WTC11 (cell line): ENCODE data around the gene CAPRIN1. TPM values are rescaled to one million over a fixed set of nuclear protein-coding genes. Genes with fewer than 3 reads are reported as not detected.

Experiments
- ATAC-seq: fragments of 200-7000 bp; cut with Tn5 transposase; 2 replicates; pipeline ENCODE4 v1.10.0; 2021; ENCODE audit warnings: mild to moderate bottlenecking, moderate library complexity
- CTCF ChIA-PET: fragments of 300-600 bp; sonication (Branson Sonifier 250); formaldehyde crosslinking; loops from one replicate; lab custom pipeline; 2021; ENCODE audit warnings: antibody characterized with exemption; lab: Charles Lee
- POLR2A ChIA-PET: fragments of 350-600 bp; sonication (Branson Sonifier 250); formaldehyde crosslinking; loops from one replicate; lab custom pipeline; 2021; ENCODE audit warnings: antibody characterized with exemption; lab: Charles Lee
- DNase-seq: peaks from one replicate; pipeline ENCODE4 v3.0.0; 2021; ENCODE audit warnings: low spot score
- H3K27ac Mint-ChIP-seq: 2 replicates; pipeline ENCODE4 v1.8.0; 2021; ENCODE audit warnings: mixed read lengths
- H3K27me3 Mint-ChIP-seq: 2 replicates; pipeline ENCODE4 v1.8.0; 2021; ENCODE audit warnings: low read depth, mild to moderate bottlenecking, moderate library complexity, mixed read lengths
- H3K36me3 Mint-ChIP-seq: 2 replicates; pipeline ENCODE4 v1.8.0; 2021; ENCODE audit warnings: mixed read lengths
- H3K4me1 Mint-ChIP-seq: 2 replicates; pipeline ENCODE4 v1.8.0; 2022; ENCODE audit warnings: mixed read lengths
- H3K4me3 Mint-ChIP-seq: 2 replicates; pipeline ENCODE4 v1.8.0; 2021; ENCODE audit warnings: mild to moderate bottlenecking, moderate library complexity, mixed read lengths
- H3K9me3 Mint-ChIP-seq: 2 replicates; pipeline ENCODE4 v1.8.0; 2021; ENCODE audit warnings: mixed read lengths
- ATF1 ChIP-seq: sonication (generic); formaldehyde crosslinking; IDR thresholded peaks from 2 replicates; pipeline ENCODE4 v1.8.1; 2023; ENCODE audit warnings: mild to moderate bottlenecking, moderate library complexity, missing genetic modification reagents
- ERG ChIP-seq: fragments of 250-450 bp; sonication (Bioruptor Pico); IDR thresholded peaks from 2 replicates; pipeline ENCODE4 v1.8.0; 2021; ENCODE audit warnings: mild to moderate bottlenecking
- GABPB1 ChIP-seq: sonication (generic); formaldehyde crosslinking; IDR thresholded peaks from 2 replicates; pipeline ENCODE4 v1.8.1; 2023; ENCODE audit warnings: mild to moderate bottlenecking, missing genetic modification reagents
- JAZF1 ChIP-seq: fragments of 250-450 bp; sonication (Bioruptor Pico); IDR thresholded peaks from 2 replicates; pipeline ENCODE4 v1.9.0; 2021; ENCODE audit warnings: moderate library complexity, mild to moderate bottlenecking, inconsistent platforms
- MXD4 ChIP-seq: fragments of 250-450 bp; sonication (Bioruptor Pico); IDR thresholded peaks from 2 replicates; pipeline ENCODE4 v1.8.0; 2021; ENCODE audit warnings: mild to moderate bottlenecking, moderate library complexity, borderline replicate concordance
- MYBL2 ChIP-seq: sonication (generic); formaldehyde crosslinking; IDR thresholded peaks from 2 replicates; pipeline ENCODE4 v1.8.1; 2023; ENCODE audit warnings: mild to moderate bottlenecking, moderate library complexity, missing genetic modification reagents
- SMAD3 ChIP-seq: sonication (generic); formaldehyde crosslinking; IDR thresholded peaks from 2 replicates; pipeline ENCODE4 v1.8.0; 2022; ENCODE audit warnings: missing genetic modification reagents, mild to moderate bottlenecking, borderline replicate concordance
- TEAD4 ChIP-seq: sonication (generic); formaldehyde crosslinking; IDR thresholded peaks from 2 replicates; pipeline ENCODE4 v1.8.0; 2022; ENCODE audit warnings: mild to moderate bottlenecking, missing genetic modification reagents
- TP53 ChIP-seq: sonication (generic); formaldehyde crosslinking; IDR thresholded peaks from 2 replicates; pipeline ENCODE4 v1.8.1; 2023; ENCODE audit warnings: mild to moderate bottlenecking, missing genetic modification reagents
- USF2 ChIP-seq: sonication (generic); formaldehyde crosslinking; IDR thresholded peaks from 2 replicates; pipeline ENCODE4 v1.8.1; 2023; ENCODE audit warnings: mild to moderate bottlenecking, missing genetic modification reagents, moderate library complexity
- ZBTB21 ChIP-seq: sonication (generic); formaldehyde crosslinking; IDR thresholded peaks from 2 replicates; pipeline ENCODE4 v1.8.1; 2023; ENCODE audit warnings: mild to moderate bottlenecking, missing genetic modification reagents, borderline replicate concordance
- ZBTB43 ChIP-seq: sonication (generic); formaldehyde crosslinking; IDR thresholded peaks from 2 replicates; pipeline ENCODE4 v1.8.1; 2023; ENCODE audit warnings: mild to moderate bottlenecking, missing genetic modification reagents
- ZNF219 ChIP-seq: sonication (generic); formaldehyde crosslinking; IDR thresholded peaks from 2 replicates; pipeline ENCODE4 v1.8.0; 2023; ENCODE audit warnings: missing genetic modification reagents, mild to moderate bottlenecking, borderline replicate concordance
- ZNF263 ChIP-seq: sonication (generic); formaldehyde crosslinking; IDR thresholded peaks from 2 replicates; pipeline ENCODE4 v1.8.1; 2022; ENCODE audit warnings: low read depth, mild to moderate bottlenecking, moderate library complexity, missing genetic modification reagents
- ZNF281 ChIP-seq: sonication (generic); formaldehyde crosslinking; IDR thresholded peaks from 2 replicates; pipeline ENCODE4 v1.8.0; 2023; ENCODE audit warnings: mild to moderate bottlenecking, missing genetic modification reagents
- ZNF396 ChIP-seq: fragments of 250-450 bp; sonication (Bioruptor Pico); IDR thresholded peaks from 2 replicates; pipeline ENCODE4 v1.8.0; 2021; ENCODE audit warnings: mild to moderate bottlenecking, moderate library complexity, borderline replicate concordance
- ZNF423 ChIP-seq: fragments of 250-450 bp; sonication (Bioruptor Pico); IDR thresholded peaks from 2 replicates; pipeline ENCODE4 v2.1.2; 2022; ENCODE audit warnings: mild to moderate bottlenecking, moderate library complexity
- ZNF512 ChIP-seq: sonication (generic); formaldehyde crosslinking; IDR thresholded peaks from 2 replicates; pipeline ENCODE4 v1.8.1; 2022; ENCODE audit warnings: missing genetic modification reagents, borderline replicate concordance
- ZSCAN18 ChIP-seq: fragments of 250-450 bp; sonication (Bioruptor Pico); IDR thresholded peaks from 2 replicates; pipeline ENCODE4 v2.1.2; 2022; ENCODE audit warnings: mild to moderate bottlenecking, moderate library complexity
- total RNA-seq: library from RNA; stranded (reverse); gene quantifications from 3 replicates; pipeline ENCODE4 v1.2.3, GENCODE V29; 2021

Gene CAPRIN1
- total RNA-seq, 1 experiment from 2014 or later: 288 TPM

GRCh38 chr11:34067383-34068065, 16.0 kb downstream of the CAPRIN1 start:
- H3K27ac Mint-ChIP-seq: peak overlapping the region; percentile 85
- H3K36me3 Mint-ChIP-seq: peaks cover 35% of the 10 kb centered on the region

GRCh38 chr11:34068111-34068510, 16.6 kb downstream of the CAPRIN1 start:
- H3K27me3 Mint-ChIP-seq: no peaks in the 10 kb centered on the region
- DNase-seq: no peak
- no peaks in the 10 kb centered on the region for H3K9me3 Mint-ChIP-seq
- H3K36me3 Mint-ChIP-seq: peaks cover 38% of the 10 kb centered on the region
- H3K27ac Mint-ChIP-seq: peak overlapping the region; percentile 85; the same call in 1 of the 2 replicates
- ChIA-PET POLR2A (no interaction called here), CTCF (interaction anchor here (0.5 to 1.2 kb wide), 2 partner anchors 71 to 298 kb away, joined by 3 to 6 read pairs; no protein-coding TSS in a partner anchor)
- no peak overlapping the region for H3K4me3 Mint-ChIP-seq
- ATAC-seq: no peak
- H3K4me1 Mint-ChIP-seq: peaks cover 20% of the 10 kb centered on the region
- TF ChIP-seq TEAD4 (CRISPR knock-in tag) (no peak), ZNF263 (CRISPR knock-in tag) (no peak), ZSCAN18 (CRISPR knock-in tag) (no peak), SMAD3 (no peak), MYBL2 (no peak), ATF1 (no peak), ZNF512 (CRISPR knock-in tag) (no peak), ERG (CRISPR knock-in tag) (no peak), ZNF423 (CRISPR knock-in tag) (no peak), MXD4 (no peak), ZNF281 (no peak), JAZF1 (CRISPR knock-in tag) (no peak)

More at GRCh38 chr11:34067383-34068065, 16.0 kb downstream of the CAPRIN1 start:
- no peak overlapping the region for H3K4me3 Mint-ChIP-seq
- CTCF ChIA-PET: interaction anchor here (0.5 to 1.2 kb wide), 4 partner anchors 10 to 298 kb away, joined by 3 to 6 read pairs (median 4); no protein-coding TSS in a partner anchor
- no peaks in the 10 kb centered on the region for H3K9me3 Mint-ChIP-seq
- ATAC-seq: no peak
- POLR2A ChIA-PET: interaction anchor here (0.6 kb wide), 1 partner anchor 19 kb away, joined by 3 read pairs; no protein-coding TSS in a partner anchor
- TF ChIP-seq ZNF396 (no peak), ZSCAN18 (CRISPR knock-in tag) (no peak), ZBTB43 (CRISPR knock-in tag) (no peak), GABPB1 (CRISPR knock-in tag) (no peak), ZNF219 (CRISPR knock-in tag) (no peak), USF2 (CRISPR knock-in tag) (no peak), TEAD4 (CRISPR knock-in tag) (no peak), ZBTB21 (no peak), JAZF1 (CRISPR knock-in tag) (no peak), TP53 (no peak), MYBL2 (no peak)
- no peaks in the 10 kb centered on the region for H3K27me3 Mint-ChIP-seq
- no peak for DNase-seq
- H3K4me1 Mint-ChIP-seq: peaks cover 22% of the 10 kb centered on the region
